Nephron (organoid): ENCODE results near the gene NR2F6.
A peak's percentile ranks its signal among the peaks of the same experiment; 100 is the strongest.

Experiments
- H3K27ac Mint-ChIP-seq, 3 experiments: 2 replicates each; pipeline ENCODE4 v1.8.0; 2020; ENCODE audit warnings: mixed read lengths in 3 of 3, mild to moderate bottlenecking in 2 of 3, moderate library complexity in 1 of 3
- H3K27me3 Mint-ChIP-seq: 2 replicates; pipeline ENCODE4 v1.8.0; 2021; ENCODE audit warnings: low read depth, mild to moderate bottlenecking, moderate library complexity, mixed read lengths
- H3K36me3 Mint-ChIP-seq: 2 replicates; pipeline ENCODE4 v1.8.0; 2020; ENCODE audit warnings: low read depth, mixed read lengths
- H3K4me1 Mint-ChIP-seq: 2 replicates; pipeline ENCODE4 v1.8.0; 2020; ENCODE audit warnings: mixed read lengths
- H3K4me3 Mint-ChIP-seq, 3 experiments: 2 replicates each; pipeline ENCODE4 v1.8.0; 2020; ENCODE audit warnings: mild to moderate bottlenecking in 3 of 3, mixed read lengths in 3 of 3, moderate library complexity in 2 of 3
- H3K9me3 Mint-ChIP-seq: 2 replicates; pipeline ENCODE4 v1.8.0; 2020; ENCODE audit warnings: mixed read lengths
- TF ChIP-seq, protein P1 (sequence below), 3 experiments: fragments of 200-600 bp; sonication (generic); IDR thresholded peaks; one replicate each; pipeline ENCODE4 v1.5.0; 2021; ENCODE audit warnings: antibody characterized with exemption in 3 of 3; ENCODE audit not compliant: unreplicated experiment in 3 of 3

Gene NR2F6

DNA sequence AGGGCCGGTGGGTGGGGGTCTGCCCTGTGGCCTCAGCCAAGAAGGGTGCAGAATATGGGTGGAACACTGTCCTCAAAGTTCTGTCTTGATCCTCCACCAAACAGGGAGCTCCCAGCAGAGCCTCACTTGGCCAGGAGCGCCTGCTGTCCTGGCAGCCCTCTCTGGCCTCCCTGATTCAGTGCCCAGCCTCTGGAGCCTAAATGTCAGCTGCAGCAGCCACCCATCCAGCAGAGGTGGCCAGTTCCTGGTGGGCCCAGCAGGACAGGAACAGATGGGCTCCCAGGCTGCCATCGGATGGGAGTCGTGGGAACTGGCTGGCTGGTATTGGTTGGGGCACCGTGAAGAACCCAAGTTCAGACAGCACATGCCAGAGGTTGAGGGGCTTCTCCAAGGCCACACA is 32.4 kb downstream of the NR2F6 start:
- Mint-ChIP-seq H3K27ac (no peak overlapping the region), H3K4me1 (peaks cover 6% of the 10 kb centered on the region), H3K27me3 (no peaks in the 10 kb centered on the region), H3K4me3 (peak overlapping the region; percentile 9 to 48 (median 19)), H3K36me3 (peaks cover 45% of the 10 kb centered on the region), H3K9me3 (no peaks in the 10 kb centered on the region)
- TF ChIP-seq, protein P1, sequence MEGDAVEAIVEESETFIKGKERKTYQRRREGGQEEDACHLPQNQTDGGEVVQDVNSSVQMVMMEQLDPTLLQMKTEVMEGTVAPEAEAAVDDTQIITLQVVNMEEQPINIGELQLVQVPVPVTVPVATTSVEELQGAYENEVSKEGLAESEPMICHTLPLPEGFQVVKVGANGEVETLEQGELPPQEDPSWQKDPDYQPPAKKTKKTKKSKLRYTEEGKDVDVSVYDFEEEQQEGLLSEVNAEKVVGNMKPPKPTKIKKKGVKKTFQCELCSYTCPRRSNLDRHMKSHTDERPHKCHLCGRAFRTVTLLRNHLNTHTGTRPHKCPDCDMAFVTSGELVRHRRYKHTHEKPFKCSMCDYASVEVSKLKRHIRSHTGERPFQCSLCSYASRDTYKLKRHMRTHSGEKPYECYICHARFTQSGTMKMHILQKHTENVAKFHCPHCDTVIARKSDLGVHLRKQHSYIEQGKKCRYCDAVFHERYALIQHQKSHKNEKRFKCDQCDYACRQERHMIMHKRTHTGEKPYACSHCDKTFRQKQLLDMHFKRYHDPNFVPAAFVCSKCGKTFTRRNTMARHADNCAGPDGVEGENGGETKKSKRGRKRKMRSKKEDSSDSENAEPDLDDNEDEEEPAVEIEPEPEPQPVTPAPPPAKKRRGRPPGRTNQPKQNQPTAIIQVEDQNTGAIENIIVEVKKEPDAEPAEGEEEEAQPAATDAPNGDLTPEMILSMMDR (IDR thresholded peaks at IDR 0.05; ENCODE audit: unreplicated experiment in 3 of 3) = no peak

DNA sequence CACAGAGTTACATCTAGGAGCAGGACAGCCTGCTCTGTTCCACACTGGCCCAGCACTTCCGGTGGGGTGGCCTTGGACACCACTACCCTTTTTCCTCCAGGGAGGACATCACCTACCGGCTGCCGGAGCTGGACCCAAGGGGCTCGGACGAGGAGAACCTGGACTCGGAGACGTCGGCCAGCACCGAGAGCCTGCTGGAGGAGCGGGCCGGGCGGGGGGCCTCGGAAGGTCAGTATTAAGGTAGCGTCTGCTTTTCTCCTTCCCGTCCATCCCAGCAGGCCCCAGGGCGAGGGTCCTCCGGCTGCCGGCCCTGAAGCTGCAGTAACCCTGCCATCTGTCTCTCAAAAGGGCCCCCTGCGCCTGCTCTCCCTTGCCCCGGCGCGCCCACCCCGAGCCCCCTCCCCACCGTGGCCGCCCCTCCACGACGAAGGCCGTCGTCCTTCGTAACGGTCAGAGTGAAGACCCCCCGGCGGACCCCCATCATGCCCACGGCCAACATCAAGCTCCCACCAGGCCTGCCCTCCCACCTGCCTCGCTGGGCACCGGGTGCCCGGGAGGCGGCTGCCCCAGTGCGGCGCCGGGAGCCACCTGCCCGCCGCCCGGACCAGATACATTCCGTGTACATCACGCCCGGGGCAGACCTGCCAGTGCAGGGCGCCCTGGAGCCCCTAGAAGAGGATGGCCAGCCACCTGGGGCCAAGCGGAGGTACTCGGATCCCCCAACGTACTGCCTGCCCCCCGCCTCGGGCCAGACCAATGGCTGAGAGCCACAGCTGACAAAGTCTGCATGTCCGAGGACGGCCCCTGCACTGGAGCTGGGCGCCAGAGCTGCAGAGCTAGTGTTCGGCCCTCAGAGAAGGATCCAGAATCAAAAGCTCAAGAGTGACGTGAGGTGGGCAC is 33.9 kb downstream of the NR2F6 start:
- Mint-ChIP-seq H3K27me3 (no peaks in the 10 kb centered on the region), H3K9me3 (no peaks in the 10 kb centered on the region), H3K27ac (no peak overlapping the region), H3K36me3 (peaks cover 36% of the 10 kb centered on the region), H3K4me1 (peaks cover 6% of the 10 kb centered on the region), H3K4me3 (no peak overlapping the region)
- TF ChIP-seq, protein P1 (IDR thresholded peaks at IDR 0.05; ENCODE audit: unreplicated experiment in 3 of 3) = no peak

DNA sequence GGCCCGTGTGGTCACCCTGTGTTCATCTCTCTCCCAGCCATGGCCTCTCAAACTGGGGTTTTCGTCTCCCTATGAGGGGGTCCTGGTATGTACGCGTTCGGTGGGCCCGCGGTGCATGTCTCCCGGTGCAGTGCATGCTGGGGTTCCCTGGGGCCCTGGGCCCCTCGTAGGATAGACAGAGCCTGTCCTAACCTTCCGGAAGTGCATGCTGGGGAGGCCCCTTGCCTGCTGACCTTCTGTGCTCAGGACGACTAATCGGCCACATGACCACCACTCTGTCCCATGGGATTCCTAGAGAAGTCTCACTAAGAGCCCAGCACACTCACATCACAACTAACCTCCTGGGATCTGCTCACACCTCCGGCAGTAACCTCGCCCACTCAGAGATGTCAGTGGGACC is 35.4 kb downstream of the NR2F6 start:
- H3K27ac Mint-ChIP-seq = no peak overlapping the region
- H3K9me3 Mint-ChIP-seq = no peaks in the 10 kb centered on the region
- peaks cover 34% of the 10 kb centered on the region for H3K36me3 Mint-ChIP-seq
- no peak overlapping the region for H3K4me3 Mint-ChIP-seq
- peaks cover 5% of the 10 kb centered on the region for H3K4me1 Mint-ChIP-seq
- H3K27me3 Mint-ChIP-seq = no peaks in the 10 kb centered on the region
- TF ChIP-seq, protein P1 (IDR thresholded peaks at IDR 0.05; ENCODE audit: unreplicated experiment in 3 of 3) = no peak

DNA sequence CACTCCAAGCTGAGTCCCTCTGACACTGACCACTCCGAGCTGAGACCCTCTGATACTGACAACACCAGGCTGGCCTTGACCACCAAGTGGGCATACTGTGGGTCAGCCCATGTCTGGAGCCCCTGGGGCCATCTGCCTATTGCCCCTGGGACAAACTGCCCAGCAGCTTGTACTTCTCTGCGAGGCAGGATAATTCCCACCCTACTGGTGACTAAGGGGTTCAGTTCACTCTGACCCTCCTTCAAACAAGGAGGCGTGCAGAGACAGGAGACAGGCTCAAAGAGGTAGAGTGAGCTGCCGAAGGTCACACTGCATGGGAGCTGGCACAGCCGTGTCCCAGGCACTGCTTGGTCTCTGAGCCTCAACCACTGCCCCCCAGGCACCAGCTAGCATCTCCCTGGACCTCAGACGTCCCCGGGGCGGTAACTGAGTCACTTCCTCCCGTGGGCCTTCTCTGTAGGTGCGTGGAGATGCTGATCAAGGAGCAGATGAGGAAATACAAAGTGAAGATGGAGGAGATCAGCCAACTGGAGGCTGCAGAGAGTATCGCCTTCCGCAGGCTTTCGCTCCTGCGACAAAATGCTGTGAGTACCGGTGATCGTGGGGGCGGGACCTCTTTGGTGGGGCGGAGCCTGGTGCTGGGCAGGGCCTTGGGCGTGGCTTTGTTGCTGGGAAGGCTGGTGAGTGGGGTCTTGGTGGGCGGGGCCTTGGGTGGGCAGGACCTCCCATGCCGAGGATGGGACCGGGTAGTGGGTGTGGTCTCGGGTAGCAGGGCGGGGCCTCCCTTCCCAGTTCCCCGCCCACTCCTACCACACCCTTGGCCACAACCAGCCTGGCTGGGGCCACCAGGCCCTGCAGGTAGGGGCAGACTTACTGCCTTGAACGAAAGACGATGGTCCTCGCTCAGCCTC is 36.3 kb downstream of the NR2F6 start:
- H3K27me3 Mint-ChIP-seq = no peaks in the 10 kb centered on the region
- H3K36me3 Mint-ChIP-seq = peaks cover 30% of the 10 kb centered on the region
- H3K27ac Mint-ChIP-seq = no peak overlapping the region

DNA sequence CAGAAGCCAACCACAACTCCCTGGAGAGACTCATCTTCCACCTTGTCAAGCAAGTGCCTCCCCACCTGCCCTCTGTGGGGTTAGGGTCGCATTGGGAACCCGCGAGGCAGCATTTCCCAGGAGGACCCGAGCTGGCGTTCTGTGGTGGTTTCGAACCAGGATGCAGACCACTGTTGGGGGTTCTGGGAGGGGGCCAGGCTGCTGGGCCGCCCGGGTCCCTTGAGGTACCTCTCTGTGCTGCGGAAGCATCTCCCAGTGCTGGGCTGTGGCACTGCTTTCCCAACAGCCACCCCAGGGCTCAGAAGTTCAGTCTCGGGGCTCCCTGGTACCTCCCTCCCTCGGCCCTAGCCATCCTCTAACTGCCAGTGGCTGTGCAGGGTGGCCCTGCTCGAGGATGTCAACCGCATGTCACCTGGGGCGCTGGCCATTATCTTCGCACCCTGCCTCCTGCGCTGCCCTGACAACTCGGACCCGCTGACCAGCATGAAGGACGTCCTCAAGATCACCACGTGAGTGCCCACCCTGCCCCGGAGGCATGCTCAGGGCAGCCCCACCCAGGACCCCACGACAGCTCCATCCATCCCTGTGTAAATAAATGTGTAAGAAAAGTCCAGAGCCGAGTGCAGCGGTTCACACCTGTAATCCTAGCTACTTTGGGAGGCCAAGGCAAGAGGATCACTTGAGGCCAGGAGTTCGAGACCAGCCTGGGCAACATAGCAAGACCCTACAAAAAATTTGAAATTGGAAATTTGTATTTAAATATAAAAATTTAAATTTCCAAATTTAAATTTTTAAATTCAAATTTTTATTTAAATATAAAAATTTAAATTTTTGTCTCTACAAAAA is 38.8 kb downstream of the NR2F6 start:
- H3K4me3 Mint-ChIP-seq = no peak overlapping the region
- H3K4me1 Mint-ChIP-seq = no peaks in the 10 kb centered on the region
- H3K27me3 Mint-ChIP-seq = peaks cover 3% of the 10 kb centered on the region
- TF ChIP-seq, protein P1 (IDR thresholded peaks at IDR 0.05; ENCODE audit: unreplicated experiment in 3 of 3) = no peak
- no peaks in the 10 kb centered on the region for H3K9me3 Mint-ChIP-seq
- peaks cover 38% of the 10 kb centered on the region for H3K36me3 Mint-ChIP-seq
- H3K27ac Mint-ChIP-seq = no peak overlapping the region

More for the DNA sequence above, 36.3 kb downstream of the NR2F6 start:
- TF ChIP-seq, protein P1 (IDR thresholded peaks at IDR 0.05; ENCODE audit: unreplicated experiment in 3 of 3) = no peak
- no peaks in the 10 kb centered on the region for H3K4me1 Mint-ChIP-seq
- no peaks in the 10 kb centered on the region for H3K9me3 Mint-ChIP-seq
- no peak overlapping the region for H3K4me3 Mint-ChIP-seq
